ENCODE measurements around the gene DCUN1D3. TPM values are rescaled to one million over a fixed set of nuclear protein-coding genes. Genes with fewer than 3 reads are reported as not detected.

Gene DCUN1D3
- total RNA-seq, 1 experiment from 2014 or later, result 8.3 TPM

GRCh38 chr16:20889625-20890275 is 10.4 kb downstream of the DCUN1D3 start:
- DNase-seq (ENCODE audit: low spot score), result no peak

GRCh38 chr16:20887207-20887606 is 13.0 kb downstream of the DCUN1D3 start:
- DNase-seq (ENCODE audit: low spot score), result no peak

- no peak for DNase-seq (ENCODE audit: low spot score)
Measured at GRCh38 chr16:20886320-20886719, 13.8 kb downstream of the DCUN1D3 start.

GRCh38 chr16:20884240-20884556 is 16.0 kb downstream of the DCUN1D3 start:
- peak; percentile 24 for DNase-seq (ENCODE audit: low spot score)

GRCh38 chr16:20883554-20884239 is 16.5 kb downstream of the DCUN1D3 start:
- DNase-seq (ENCODE audit: low spot score), result no peak

GRCh38 chr16:20881503-20881878 is 18.7 kb downstream of the DCUN1D3 start:
- DNase-seq (ENCODE audit: low spot score), result no peak

- DNase-seq (ENCODE audit: low spot score), result no peak
Measured at GRCh38 chr16:20880867-20881502, 19.2 kb downstream of the DCUN1D3 start.

- no peak for DNase-seq (ENCODE audit: low spot score)
Measured at GRCh38 chr16:20879175-20880040, 20.8 kb downstream of the DCUN1D3 start.

GRCh38 chr16:20878682-20879147 is 21.4 kb downstream of the DCUN1D3 start:
- DNase-seq (ENCODE audit: low spot score), result no peak

- no peak for DNase-seq (ENCODE audit: low spot score)
Measured at GRCh38 chr16:20875355-20875650, 24.9 kb downstream of the DCUN1D3 start.

GRCh38 chr16:20874088-20874581 is 26.0 kb downstream of the DCUN1D3 start:
- no peak for DNase-seq (ENCODE audit: low spot score)

- no peak for DNase-seq (ENCODE audit: low spot score)
Measured at GRCh38 chr16:20873331-20873730, 26.8 kb downstream of the DCUN1D3 start.

- no peak for DNase-seq (ENCODE audit: low spot score)
Measured at GRCh38 chr16:20871941-20872815, 28.0 kb downstream of the DCUN1D3 start.

GRCh38 chr16:20871258-20871657 is 28.9 kb downstream of the DCUN1D3 start:
- DNase-seq (ENCODE audit: low spot score), result no peak

- DNase-seq (ENCODE audit: low spot score), result no peak
Measured at GRCh38 chr16:20870122-20870820, 29.9 kb downstream of the DCUN1D3 start.

GRCh38 chr16:20868890-20869289 is 31.3 kb downstream of the DCUN1D3 start:
- peak; percentile 60 for DNase-seq (ENCODE audit: low spot score)

GRCh38 chr16:20867585-20867984 is 32.6 kb downstream of the DCUN1D3 start:
- DNase-seq (ENCODE audit: low spot score), result no peak

GRCh38 chr16:20866801-20867200 is 33.4 kb downstream of the DCUN1D3 start:
- DNase-seq (ENCODE audit: low spot score), result no peak

- peak; percentile 86 for DNase-seq (ENCODE audit: low spot score)
Measured at GRCh38 chr16:20866145-20866772, 33.9 kb downstream of the DCUN1D3 start.

Data from H4 (cell line).